ENCODE results near the gene ALDH7A1.

Gene ALDH7A1

GRCh38 chr5:126506079-126506478 is 88.9 kb downstream of the ALDH7A1 start:
- DNase-seq: no peak

DNA sequence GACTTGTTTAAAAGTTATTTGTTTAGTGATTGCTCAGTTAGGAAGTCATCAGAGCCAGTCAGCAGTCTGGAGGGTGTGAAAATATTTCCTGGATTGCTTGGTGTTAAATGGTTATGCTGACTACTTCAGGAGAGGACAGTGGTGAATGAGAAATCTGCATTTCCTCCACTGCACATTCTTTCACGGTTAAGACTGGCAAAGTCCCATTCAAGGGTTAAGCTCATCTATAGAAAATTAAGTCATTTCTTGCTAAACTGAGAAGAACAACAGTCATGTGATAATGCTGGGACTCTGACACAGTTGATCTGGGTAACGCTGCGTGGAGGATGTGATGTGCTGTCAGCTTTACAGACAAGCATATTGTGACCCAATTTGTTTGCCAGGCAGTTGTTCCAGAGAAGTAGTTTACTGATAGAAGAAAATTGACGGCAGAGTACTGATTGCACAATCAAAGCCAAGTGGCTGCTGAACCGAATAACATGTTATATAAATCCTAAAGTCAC is 91.4 kb downstream of the ALDH7A1 start:
- DNase-seq: no peak

GRCh38 chr5:126501448-126501847 is 93.6 kb downstream of the ALDH7A1 start:
- DNase-seq: no peak

GRCh38 chr5:126499853-126500342 is 95.1 kb downstream of the ALDH7A1 start:
- DNase-seq: peak; percentile 51

DNA sequence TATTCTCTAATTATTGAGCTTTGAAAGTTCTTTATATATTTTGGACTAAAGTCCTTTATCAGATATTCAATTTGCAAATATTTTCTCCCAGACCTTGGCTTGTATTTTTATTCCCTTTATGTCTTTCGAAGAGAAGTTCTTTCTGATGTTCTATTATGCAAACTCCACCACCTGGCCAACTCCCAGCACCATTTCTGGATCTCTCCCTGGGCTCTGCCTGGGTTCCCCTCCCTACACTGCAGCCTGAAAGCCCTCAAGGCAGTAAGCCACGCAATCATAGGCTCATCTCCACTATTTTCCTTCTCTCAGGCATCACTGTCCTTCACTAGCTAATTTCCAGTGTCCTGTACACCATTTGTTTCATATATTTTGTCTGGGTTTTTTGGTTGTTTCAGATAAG is 95.7 kb downstream of the ALDH7A1 start:
- no peak for DNase-seq

DNA sequence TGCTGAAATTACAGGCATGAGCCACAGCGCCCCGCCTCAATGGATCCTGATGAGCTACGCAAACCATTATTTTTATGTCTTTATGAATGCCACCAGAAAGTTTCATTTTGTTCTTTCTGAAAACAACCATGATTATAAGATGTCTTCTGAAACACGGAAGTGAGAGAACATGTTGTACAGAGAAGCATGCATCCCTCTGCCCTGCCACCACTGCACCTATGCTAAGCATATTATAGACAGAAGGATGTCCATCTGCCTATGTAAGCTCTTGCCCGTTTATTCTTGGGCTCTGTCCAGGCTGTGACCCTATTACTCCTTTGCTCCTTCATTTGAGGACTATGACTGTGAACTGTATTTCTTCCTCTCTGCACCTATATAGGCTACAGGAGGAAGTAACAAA is 97.5 kb downstream of the ALDH7A1 start:
- DNase-seq: no peak

DNA sequence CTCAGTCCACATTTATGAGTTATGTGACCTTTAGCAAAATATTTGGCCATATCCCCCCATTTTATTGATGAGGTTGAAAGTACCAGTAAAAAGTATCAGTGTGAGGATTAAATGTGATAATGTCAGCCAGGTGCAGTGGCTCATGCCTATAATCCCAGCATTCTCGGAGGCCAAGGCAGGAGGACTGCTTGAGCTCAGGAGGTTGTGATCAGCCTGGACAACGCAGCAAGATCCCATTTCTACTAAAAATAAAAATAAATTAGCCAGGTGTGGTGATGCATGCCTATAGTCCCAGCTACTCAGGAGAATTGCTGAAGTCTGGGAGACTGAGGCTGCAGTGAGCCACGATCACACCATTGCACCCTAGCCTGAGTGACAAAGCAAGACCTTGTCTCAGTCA is 100.6 kb downstream of the ALDH7A1 start:
- DNase-seq: no peak

- no peak for DNase-seq
Measured at GRCh38 chr5:126492939-126493338, 102.1 kb downstream of the ALDH7A1 start.

DNA sequence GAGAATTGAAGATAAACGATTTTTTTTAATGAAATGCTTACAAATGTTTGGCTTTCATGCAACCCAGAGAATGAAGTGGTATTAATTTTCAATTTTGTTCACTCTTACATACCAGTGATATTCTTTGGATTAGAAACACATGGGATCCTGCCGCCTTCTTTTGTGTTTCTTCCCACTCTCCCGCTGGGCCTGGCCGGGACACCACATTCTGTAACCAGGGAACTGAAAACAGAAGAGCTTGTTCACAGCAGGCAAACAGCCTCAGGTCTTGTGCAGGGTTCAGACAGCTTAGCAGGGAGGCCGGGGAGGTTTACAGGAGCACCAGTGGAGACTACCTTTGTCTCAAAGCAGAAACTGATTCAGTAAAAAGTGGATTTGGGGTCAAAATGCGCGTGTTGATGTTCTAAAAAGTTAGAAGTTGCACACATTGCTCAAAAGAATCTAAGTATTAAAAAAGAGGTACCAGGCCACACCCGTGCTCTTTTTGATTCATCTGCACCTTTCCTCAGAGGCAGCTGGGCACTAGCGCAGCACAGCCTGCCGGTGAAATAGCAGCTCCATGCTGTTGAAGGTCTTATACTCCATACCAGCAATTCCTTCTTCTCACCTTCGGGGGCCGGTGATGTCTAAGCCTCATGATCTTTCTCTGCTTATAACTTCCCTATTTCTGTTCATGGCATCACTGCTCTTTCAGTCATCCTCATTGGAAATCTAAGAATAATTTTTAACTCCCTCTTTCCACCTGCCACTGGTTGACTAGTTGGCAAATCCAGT is 104.7 kb downstream of the ALDH7A1 start:
- DNase-seq: no peak

GRCh38 chr5:126488443-126489065 is 106.5 kb downstream of the ALDH7A1 start:
- no peak for DNase-seq

GRCh38 chr5:126487596-126487995 is 107.4 kb downstream of the ALDH7A1 start:
- no peak for DNase-seq

- no peak for DNase-seq
Measured at GRCh38 chr5:126486332-126486731, 108.7 kb downstream of the ALDH7A1 start.

GRCh38 chr5:126484253-126484652 is 110.8 kb downstream of the ALDH7A1 start:
- no peak for DNase-seq

DNA sequence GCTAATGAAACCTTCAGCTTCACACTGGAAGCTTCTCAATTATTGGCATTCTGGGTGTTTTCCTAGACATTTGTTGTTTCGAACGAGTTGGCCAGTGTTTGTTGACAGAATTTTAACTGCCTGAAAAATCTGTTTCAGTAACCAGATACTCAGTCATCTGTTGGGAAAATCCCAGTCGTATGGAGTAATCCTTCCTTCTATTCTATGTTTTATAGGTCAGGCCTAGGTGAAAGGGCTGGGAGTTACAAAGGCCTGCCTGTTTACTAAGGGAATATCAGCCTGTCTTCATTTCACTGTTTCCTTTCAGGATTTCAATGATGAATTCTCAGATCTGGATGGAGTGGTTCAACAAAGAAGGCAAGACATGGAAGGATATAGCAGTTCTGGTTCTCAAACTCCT is 111.9 kb downstream of the ALDH7A1 start:
- DNase-seq: no peak

- no peak for DNase-seq
Measured at GRCh38 chr5:126482591-126482990, 112.4 kb downstream of the ALDH7A1 start.

GRCh38 chr5:126481243-126481642 is 113.8 kb downstream of the ALDH7A1 start:
- DNase-seq: no peak

Measured in hematopoietic multipotent progenitor cell treated with erythropoietin and hydrocortisone succinate and interleukin-3 and kit ligand, for 8 days (in vitro differentiated cells).